SJCRH30 (cell line): Measurements from ENCODE around the gene LIPF. TPM values are rescaled to one million over a fixed set of nuclear protein-coding genes. Genes with fewer than 3 reads are reported as not detected.

Experiments
- DNase-seq, 2 experiments: peaks; one replicate each; pipeline ENCODE4 v3.0.0-alpha.2; 2015 to 2020
- H3K27ac ChIP-seq: fragments of 250-450 bp; sonication (Bioruptor Pico); 2 replicates; pipeline ENCODE4 v1.5.1; 2020; ENCODE audit warnings: mild to moderate bottlenecking, moderate library complexity
- H3K27me3 ChIP-seq: fragments of 250-450 bp; sonication (Bioruptor Pico); 2 replicates; pipeline ENCODE4 v1.5.1; 2020; ENCODE audit warnings: mild to moderate bottlenecking, moderate library complexity
- H3K36me3 ChIP-seq: fragments of 250-450 bp; sonication (Bioruptor Pico); 2 replicates; pipeline ENCODE4 v1.5.1; 2020; ENCODE audit warnings: mild to moderate bottlenecking, moderate library complexity
- H3K4me1 ChIP-seq: fragments of 250-450 bp; sonication (Bioruptor Pico); 2 replicates; pipeline ENCODE4 v1.5.1; 2020; ENCODE audit warnings: mild to moderate bottlenecking, moderate library complexity
- H3K4me3 ChIP-seq: fragments of 250-450 bp; sonication (Bioruptor Pico); 2 replicates; pipeline ENCODE4 v1.5.1; 2020; ENCODE audit warnings: mild to moderate bottlenecking, moderate library complexity
- H3K9me3 ChIP-seq: fragments of 250-450 bp; sonication (Bioruptor Pico); replicated peaks from 2 replicates; pipeline ENCODE4 v1.5.1; 2020; ENCODE audit warnings: mild to moderate bottlenecking, moderate library complexity
- total RNA-seq: library from RNA; depleted of rRNA; stranded (reverse); fragments of >200 nt; shearing (Covaris generic); gene quantifications from 2 replicates; pipeline ENCODE4 v1.2.3, GENCODE V29; 2014; rRNA removed

Gene LIPF, protein sequence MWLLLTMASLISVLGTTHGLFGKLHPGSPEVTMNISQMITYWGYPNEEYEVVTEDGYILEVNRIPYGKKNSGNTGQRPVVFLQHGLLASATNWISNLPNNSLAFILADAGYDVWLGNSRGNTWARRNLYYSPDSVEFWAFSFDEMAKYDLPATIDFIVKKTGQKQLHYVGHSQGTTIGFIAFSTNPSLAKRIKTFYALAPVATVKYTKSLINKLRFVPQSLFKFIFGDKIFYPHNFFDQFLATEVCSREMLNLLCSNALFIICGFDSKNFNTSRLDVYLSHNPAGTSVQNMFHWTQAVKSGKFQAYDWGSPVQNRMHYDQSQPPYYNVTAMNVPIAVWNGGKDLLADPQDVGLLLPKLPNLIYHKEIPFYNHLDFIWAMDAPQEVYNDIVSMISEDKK
- not detected in 2 replicates for total RNA-seq

- Histone ChIP-seq H3K9me3 (no peaks in the 10 kb centered on the region), H3K36me3 (no peaks in the 10 kb centered on the region), H3K4me1 (no peaks in the 10 kb centered on the region), H3K4me3 (no peak within 1 kb of the TSS), H3K27me3 (no peaks in the 10 kb centered on the region), H3K27ac (no peak within 1 kb of the TSS)
- no peak for DNase-seq
These were observed at the start of gene LIPF for GRCh38 chr10:88664142-88664541. Gene LIPF, plus strand, starts transcription at chr10:88664442. Its CDS starts 2,856 bp downstream, at chr10:88667298.

DNA sequence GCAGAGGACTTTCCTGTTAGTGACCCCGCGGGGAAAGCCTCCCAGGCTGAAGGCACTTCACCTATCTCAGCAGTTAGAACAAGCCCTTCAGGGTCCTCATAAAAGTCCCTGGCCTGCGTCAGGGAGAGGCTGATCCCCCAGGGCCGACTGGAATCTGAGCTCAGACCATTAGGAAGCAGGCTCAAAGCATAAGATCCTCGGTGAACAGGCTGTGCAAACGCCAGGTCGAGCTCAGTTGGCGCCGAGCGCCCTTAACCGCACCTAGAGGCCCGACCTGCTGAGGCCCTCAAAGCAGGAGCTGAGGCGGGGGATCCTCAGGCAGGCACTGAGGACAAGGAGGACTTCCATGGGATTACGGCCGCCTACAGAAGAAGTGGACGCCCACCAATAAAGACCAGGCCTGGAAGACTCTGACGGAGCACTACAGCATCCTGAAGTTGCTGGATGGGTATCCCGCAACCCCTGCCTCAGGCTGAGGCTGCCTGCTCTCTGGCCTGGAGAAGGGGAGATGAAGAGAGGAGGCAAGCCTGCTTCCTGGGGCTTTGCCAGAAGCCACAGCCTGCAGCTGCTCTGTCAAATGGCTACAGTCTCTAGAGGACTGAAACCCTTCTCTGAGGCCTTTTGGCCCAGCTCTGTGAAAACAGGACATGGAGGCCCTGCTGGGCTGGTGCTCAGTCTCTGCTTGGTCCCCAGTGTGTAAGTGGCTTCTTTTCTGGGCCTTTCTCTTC, 47.8 kb upstream of the LIPF start:
- H3K4me1 ChIP-seq: peaks cover 15% of the 10 kb centered on the region
- no peaks in the 10 kb centered on the region for H3K9me3 ChIP-seq
- no peaks in the 10 kb centered on the region for H3K36me3 ChIP-seq
- no peak overlapping the region for H3K4me3 ChIP-seq
- peak overlapping the region; percentile 33 for H3K27ac ChIP-seq
- H3K27me3 ChIP-seq: no peaks in the 10 kb centered on the region
- peak; percentile 68 to 81 for DNase-seq

DNA sequence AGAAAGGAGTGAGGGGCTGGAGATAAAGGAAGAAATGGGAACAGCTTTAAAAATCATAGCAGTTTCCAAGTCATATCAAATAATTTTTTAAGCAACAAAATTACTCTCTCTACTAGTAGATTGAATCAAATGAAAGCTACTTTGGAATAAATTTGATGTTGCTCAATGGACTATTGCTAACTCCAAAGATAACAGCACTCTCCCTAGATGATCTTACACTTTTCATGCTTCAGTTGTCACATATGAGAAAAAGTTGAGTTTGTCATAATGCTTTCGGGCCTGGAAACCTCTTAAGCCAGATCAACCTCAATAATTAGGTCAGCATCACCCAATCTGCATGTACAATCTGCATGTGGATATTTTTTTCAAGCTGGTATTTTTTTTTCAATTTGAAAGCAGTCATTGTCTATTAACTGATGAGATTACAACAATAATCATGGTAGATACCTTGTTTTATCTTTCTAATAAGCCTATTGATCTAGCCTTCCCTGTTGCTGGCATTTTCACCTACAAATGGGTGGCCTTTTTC, 46.4 kb upstream of the LIPF start:
- Histone ChIP-seq H3K27ac (no peak overlapping the region), H3K36me3 (no peaks in the 10 kb centered on the region), H3K9me3 (no peaks in the 10 kb centered on the region), H3K4me1 (peaks cover 15% of the 10 kb centered on the region), H3K27me3 (no peaks in the 10 kb centered on the region), H3K4me3 (no peak overlapping the region)
- DNase-seq: no peak

DNA sequence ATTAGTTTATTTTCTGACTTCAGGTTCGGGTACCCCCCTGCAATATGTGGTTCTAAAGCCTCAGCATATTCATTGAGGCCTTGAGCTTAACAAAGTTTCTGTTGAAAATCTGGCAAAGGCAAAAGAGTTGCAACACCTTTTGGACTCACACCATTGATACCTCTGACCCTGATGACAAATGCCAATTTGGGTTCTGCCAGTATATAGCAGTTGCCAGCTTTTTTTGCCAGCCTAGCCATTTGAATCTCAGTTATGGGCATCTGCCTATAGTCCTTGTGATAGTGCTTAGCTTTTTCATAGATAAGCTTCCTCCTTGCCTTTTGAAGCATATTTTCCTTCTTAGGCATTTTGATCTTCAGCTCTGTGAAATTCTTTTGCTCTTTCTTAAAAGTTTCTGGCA, 45.7 kb upstream of the LIPF start:
- no peaks in the 10 kb centered on the region for H3K9me3 ChIP-seq
- no peaks in the 10 kb centered on the region for H3K36me3 ChIP-seq
- DNase-seq: no peak
- H3K27ac ChIP-seq: no peak overlapping the region
- peaks cover 15% of the 10 kb centered on the region for H3K4me1 ChIP-seq
- no peaks in the 10 kb centered on the region for H3K27me3 ChIP-seq
- H3K4me3 ChIP-seq: no peak overlapping the region

- DNase-seq: peak in 1 of 2 experiments; percentile 39
- Histone ChIP-seq H3K4me1 (peaks cover 15% of the 10 kb centered on the region), H3K27ac (peak overlapping the region; percentile 18; the same call in 1 of the 2 replicates), H3K4me3 (no peak overlapping the region), H3K9me3 (no peaks in the 10 kb centered on the region), H3K36me3 (no peaks in the 10 kb centered on the region), H3K27me3 (no peaks in the 10 kb centered on the region)
These were observed 43.8 kb upstream of the LIPF start for GRCh38 chr10:88620441-88620840.

- Histone ChIP-seq H3K9me3 (no peaks in the 10 kb centered on the region), H3K36me3 (no peaks in the 10 kb centered on the region), H3K4me3 (no peak overlapping the region), H3K4me1 (peaks cover 5% of the 10 kb centered on the region; the same call in 1 of the 2 replicates), H3K27me3 (no peaks in the 10 kb centered on the region), H3K27ac (no peak overlapping the region)
- no peak for DNase-seq
These were observed 40.4 kb upstream of the LIPF start for GRCh38 chr10:88623835-88624234.

DNA sequence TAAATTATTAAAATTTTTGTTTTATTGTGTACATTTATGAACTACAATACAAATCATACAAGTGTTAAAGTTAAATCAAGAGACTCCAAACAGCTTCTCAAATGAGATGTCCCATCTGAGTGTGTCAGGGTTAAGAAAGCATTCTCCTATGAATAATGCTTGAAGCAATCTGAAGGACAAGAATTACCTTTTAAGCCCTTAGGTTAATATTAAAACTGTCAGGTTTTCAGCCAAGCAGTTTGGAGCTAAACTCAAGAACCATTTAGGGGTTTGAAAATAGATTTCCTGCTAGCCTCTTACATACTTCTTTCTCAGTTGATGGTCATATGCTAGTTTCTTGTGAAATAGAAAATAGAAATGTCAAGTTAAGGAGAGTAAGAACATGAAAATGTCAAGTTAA, 39.4 kb upstream of the LIPF start:
- Histone ChIP-seq H3K36me3 (no peaks in the 10 kb centered on the region), H3K27ac (no peak overlapping the region), H3K27me3 (no peaks in the 10 kb centered on the region), H3K9me3 (no peaks in the 10 kb centered on the region), H3K4me1 (peaks cover 5% of the 10 kb centered on the region; the same call in 1 of the 2 replicates), H3K4me3 (no peak overlapping the region)
- no peak for DNase-seq

DNA sequence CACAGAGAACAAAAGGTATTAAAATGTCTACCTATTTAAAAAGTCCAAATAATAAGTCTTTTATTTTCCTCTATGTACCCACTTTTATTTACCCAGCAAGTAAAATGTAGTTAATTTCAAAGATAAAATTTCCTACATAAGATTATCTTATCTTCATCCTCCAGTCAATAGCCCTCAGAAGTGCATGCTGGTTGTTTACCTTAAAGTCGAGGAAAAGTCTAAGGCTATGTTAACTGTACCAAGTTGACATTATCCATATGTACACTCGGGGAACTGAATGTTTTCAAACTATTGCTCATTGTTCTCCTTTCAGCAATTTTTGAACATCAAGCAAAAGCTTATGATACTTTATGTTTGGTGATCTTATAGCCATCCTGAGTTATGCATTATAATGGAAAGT, 24.1 kb upstream of the LIPF start:
- Histone ChIP-seq H3K4me3 (no peak overlapping the region), H3K4me1 (no peaks in the 10 kb centered on the region), H3K9me3 (no peaks in the 10 kb centered on the region), H3K27me3 (no peaks in the 10 kb centered on the region), H3K27ac (no peak overlapping the region), H3K36me3 (no peaks in the 10 kb centered on the region)
- no peak for DNase-seq

- no peaks in the 10 kb centered on the region for H3K9me3 ChIP-seq
- no peak overlapping the region for H3K4me3 ChIP-seq
- no peaks in the 10 kb centered on the region for H3K36me3 ChIP-seq
- no peak for DNase-seq
- no peaks in the 10 kb centered on the region for H3K4me1 ChIP-seq
- H3K27ac ChIP-seq: no peak overlapping the region
- H3K27me3 ChIP-seq: no peaks in the 10 kb centered on the region
These were observed 22.0 kb upstream of the LIPF start for GRCh38 chr10:88642209-88642608.

- Histone ChIP-seq H3K9me3 (no peaks in the 10 kb centered on the region), H3K27ac (no peak overlapping the region), H3K4me1 (no peaks in the 10 kb centered on the region), H3K36me3 (no peaks in the 10 kb centered on the region), H3K27me3 (no peaks in the 10 kb centered on the region), H3K4me3 (no peak overlapping the region)
- no peak for DNase-seq
These were observed 21.3 kb upstream of the LIPF start for GRCh38 chr10:88642963-88643362.

GRCh38 chr10:88647061-88647615, 17.1 kb upstream of the LIPF start:
- Histone ChIP-seq H3K4me3 (no peak overlapping the region), H3K4me1 (peaks cover 5% of the 10 kb centered on the region), H3K27ac (no peak overlapping the region), H3K36me3 (no peaks in the 10 kb centered on the region), H3K27me3 (no peaks in the 10 kb centered on the region), H3K9me3 (no peaks in the 10 kb centered on the region)
- no peak for DNase-seq

- no peaks in the 10 kb centered on the region for H3K36me3 ChIP-seq
- H3K9me3 ChIP-seq: no peaks in the 10 kb centered on the region
- H3K27ac ChIP-seq: peak overlapping the region; percentile 50
- no peak overlapping the region for H3K4me3 ChIP-seq
- DNase-seq: peak in 1 of 2 experiments; percentile 18
- no peaks in the 10 kb centered on the region for H3K27me3 ChIP-seq
- H3K4me1 ChIP-seq: peaks cover 5% of the 10 kb centered on the region
These were observed 13.1 kb upstream of the LIPF start for GRCh38 chr10:88651101-88651551.

- Histone ChIP-seq H3K36me3 (no peaks in the 10 kb centered on the region), H3K9me3 (no peaks in the 10 kb centered on the region), H3K27ac (no peak overlapping the region), H3K27me3 (no peaks in the 10 kb centered on the region), H3K4me3 (no peak overlapping the region), H3K4me1 (peaks cover 10% of the 10 kb centered on the region)
- DNase-seq: no peak
These were observed 11.6 kb upstream of the LIPF start for GRCh38 chr10:88652616-88653015.

- Histone ChIP-seq H3K4me3 (no peak overlapping the region), H3K27me3 (no peaks in the 10 kb centered on the region), H3K4me1 (peaks cover 4% of the 10 kb centered on the region; the same call in 1 of the 2 replicates), H3K36me3 (no peaks in the 10 kb centered on the region), H3K9me3 (no peaks in the 10 kb centered on the region), H3K27ac (no peak overlapping the region)
- DNase-seq: peak; percentile 53 to 75
These were observed 6.3 kb upstream of the LIPF start for GRCh38 chr10:88657901-88658300.
